SU-DHL-6 (cell line): ENCODE measurements around the gene MTERF4.

ENCODE experiments used
- EZH2phosphoT487 ChIP-seq: fragments of 200-600 bp; sonication (generic), shearing (Covaris generic); conservative IDR thresholded peaks from 2 replicates; pipeline ENCODE4 v1.6.1; 2018; ENCODE audit warnings: mild to moderate bottlenecking, antibody characterized with exemption, low read length, moderate library complexity, mixed read lengths
- TF ChIP-seq, protein P1 (sequence below): fragments of 200-600 bp; sonication (generic); IDR thresholded peaks from one replicate; pipeline ENCODE4 v1.5.1; 2017; ENCODE audit warnings: antibody characterized with exemption, mild to moderate bottlenecking, low read length, moderate library complexity; ENCODE audit not compliant: insufficient read depth, poor library complexity, severe bottlenecking

DNA sequence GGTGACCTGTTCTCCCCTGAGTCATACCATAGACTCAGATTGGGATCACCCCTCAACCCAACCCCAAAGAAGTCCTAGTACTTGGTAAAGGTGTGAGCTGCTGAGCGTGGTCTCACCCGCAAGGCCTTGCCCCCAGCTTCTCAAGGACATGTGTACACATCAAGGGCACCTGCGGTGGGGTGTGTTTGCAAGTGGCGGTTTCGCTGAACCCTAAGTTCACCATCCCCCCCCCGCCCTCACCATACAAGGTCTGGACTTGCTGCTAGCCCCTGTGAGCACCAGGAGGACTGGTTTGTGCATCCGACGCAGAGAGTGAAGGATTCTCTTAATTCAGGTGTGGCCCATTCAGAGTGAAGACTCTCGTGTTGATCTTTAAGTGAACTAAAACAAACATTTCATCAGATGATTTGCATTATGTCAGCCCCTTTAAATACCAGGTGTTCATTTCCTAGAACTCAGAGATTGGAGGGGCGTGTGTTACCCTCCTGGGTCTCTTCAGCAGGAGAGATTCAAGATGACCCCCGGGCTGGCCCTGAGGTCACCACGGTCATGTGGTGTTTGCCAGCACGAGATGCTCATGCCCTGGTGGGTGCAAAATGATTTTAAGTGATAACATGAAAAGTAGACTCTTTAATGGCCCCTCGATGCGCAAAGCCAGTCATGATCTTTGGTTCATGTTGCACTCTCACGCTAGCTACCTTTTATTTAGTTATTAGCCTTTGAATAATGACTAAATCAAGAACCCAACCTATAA lies 27.8 kb downstream of the MTERF4 start:
- TF ChIP-seq, protein P1, sequence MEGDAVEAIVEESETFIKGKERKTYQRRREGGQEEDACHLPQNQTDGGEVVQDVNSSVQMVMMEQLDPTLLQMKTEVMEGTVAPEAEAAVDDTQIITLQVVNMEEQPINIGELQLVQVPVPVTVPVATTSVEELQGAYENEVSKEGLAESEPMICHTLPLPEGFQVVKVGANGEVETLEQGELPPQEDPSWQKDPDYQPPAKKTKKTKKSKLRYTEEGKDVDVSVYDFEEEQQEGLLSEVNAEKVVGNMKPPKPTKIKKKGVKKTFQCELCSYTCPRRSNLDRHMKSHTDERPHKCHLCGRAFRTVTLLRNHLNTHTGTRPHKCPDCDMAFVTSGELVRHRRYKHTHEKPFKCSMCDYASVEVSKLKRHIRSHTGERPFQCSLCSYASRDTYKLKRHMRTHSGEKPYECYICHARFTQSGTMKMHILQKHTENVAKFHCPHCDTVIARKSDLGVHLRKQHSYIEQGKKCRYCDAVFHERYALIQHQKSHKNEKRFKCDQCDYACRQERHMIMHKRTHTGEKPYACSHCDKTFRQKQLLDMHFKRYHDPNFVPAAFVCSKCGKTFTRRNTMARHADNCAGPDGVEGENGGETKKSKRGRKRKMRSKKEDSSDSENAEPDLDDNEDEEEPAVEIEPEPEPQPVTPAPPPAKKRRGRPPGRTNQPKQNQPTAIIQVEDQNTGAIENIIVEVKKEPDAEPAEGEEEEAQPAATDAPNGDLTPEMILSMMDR: no peak
- no peak for TF ChIP-seq EZH2phosphoT487
